OCI-LY3 (cell line): ENCODE data around the gene MAGEC3.

Experiments
- H2AFZ ChIP-seq: fragments of 200-600, 300-600 bp; shearing (Covaris generic); 2 replicates; pipeline ENCODE4 v1.6.0; 2014; ENCODE audit warnings: antibody characterized with exemption, low read depth, low read length
- H3K27ac ChIP-seq: fragments of 200-600, 300-600 bp; sonication (generic); 2 replicates; pipeline ENCODE4 v1.5.1; 2014; ENCODE audit warnings: mild to moderate bottlenecking, low read length, moderate library complexity, mixed read lengths
- H3K27me3 ChIP-seq: fragments of 200-600, 300-600 bp; sonication (generic); 2 replicates; pipeline ENCODE4 v1.6.1; 2014; ENCODE audit warnings: low read depth, low read length, mixed read lengths
- H3K36me3 ChIP-seq: fragments of 200-600, 300-600 bp; sonication (generic); replicated peaks from 2 replicates; pipeline ENCODE3; 2014; ENCODE audit warnings: low read depth, low read length, mixed read lengths
- H3K4me1 ChIP-seq: fragments of 300-600, 200-600 bp; sonication (generic); 2 replicates; pipeline ENCODE4 v1.6.1; 2014; ENCODE audit warnings: low read length, mixed read lengths
- H3K4me2 ChIP-seq: fragments of 200-600, 300-600 bp; sonication (generic); 2 replicates; pipeline ENCODE4 v1.6.1; 2014; ENCODE audit warnings: low read length, mixed read lengths
- H3K4me3 ChIP-seq: fragments of 300-600, 200-600 bp; sonication (generic); 2 replicates; pipeline ENCODE4 v1.5.1; 2014; ENCODE audit warnings: antibody characterized with exemption, mild to moderate bottlenecking, low read length, moderate library complexity
- H3K79me2 ChIP-seq: fragments of 300-600, 200-600 bp; shearing (Covaris generic); 2 replicates; pipeline ENCODE4 v1.6.1; 2014; ENCODE audit warnings: mild to moderate bottlenecking, low read length, mixed read lengths
- H3K9ac ChIP-seq: fragments of 300-600, 200-600 bp; shearing (Covaris generic); 2 replicates; pipeline ENCODE4 v1.6.0; 2014; ENCODE audit warnings: mild to moderate bottlenecking, low read length, moderate library complexity
- H3K9me3 ChIP-seq: fragments of 200-600, 300-600 bp; shearing (Covaris generic); 2 replicates; pipeline ENCODE4 v1.6.1; 2014; ENCODE audit warnings: low read length, mixed read lengths; ENCODE audit not compliant: insufficient read depth
- H4K20me1 ChIP-seq: fragments of 200-600, 300-600 bp; sonication (generic); 2 replicates; pipeline ENCODE4 v1.6.1; 2016; ENCODE audit warnings: low read length, mixed read lengths; ENCODE audit not compliant: insufficient read depth
- CTCF ChIP-seq: fragments of 200-600, 300-600 bp; sonication (generic); IDR thresholded peaks from 2 replicates; pipeline ENCODE4 v1.5.1; 2014; ENCODE audit warnings: antibody characterized with exemption, low read length, low read depth
- EZH2phosphoT487 ChIP-seq: fragments of 200-600 bp; shearing (Covaris generic); IDR thresholded peaks from 2 replicates; pipeline ENCODE4 v1.6.1; 2018; ENCODE audit warnings: antibody characterized with exemption, mixed run types, low read depth

The MAGEC3 gene

GRCh38 chrX:141815904-141816303 lies 22.2 kb upstream of the MAGEC3 start:
- no peaks in the 10 kb centered on the region for H3K4me1 ChIP-seq
- no peak overlapping the region for H3K4me2 ChIP-seq
- H3K36me3 ChIP-seq: no peaks in the 10 kb centered on the region
- H3K79me2 ChIP-seq: no peaks in the 10 kb centered on the region
- no peak for TF ChIP-seq EZH2phosphoT487
- no peak for TF ChIP-seq CTCF
- H4K20me1 ChIP-seq: no peaks in the 10 kb centered on the region
- H3K27ac ChIP-seq: no peak overlapping the region
- no peak overlapping the region for H2AFZ ChIP-seq
- H3K27me3 ChIP-seq: no peaks in the 10 kb centered on the region
- H3K9ac ChIP-seq: no peak overlapping the region
- H3K4me3 ChIP-seq: no peak overlapping the region
- no peaks in the 10 kb centered on the region for H3K9me3 ChIP-seq

GRCh38 chrX:141832247-141832646 lies 5.9 kb upstream of the MAGEC3 start:
- Histone ChIP-seq H3K4me2 (no peak overlapping the region), H3K27me3 (no peaks in the 10 kb centered on the region), H3K9me3 (no peaks in the 10 kb centered on the region), H3K4me1 (no peaks in the 10 kb centered on the region), H4K20me1 (no peaks in the 10 kb centered on the region), H3K9ac (no peak overlapping the region), H3K79me2 (no peaks in the 10 kb centered on the region), H2AFZ (no peak overlapping the region), H3K36me3 (no peaks in the 10 kb centered on the region), H3K27ac (no peak overlapping the region), H3K4me3 (no peak overlapping the region)
- no peak for TF ChIP-seq CTCF
- TF ChIP-seq EZH2phosphoT487: no peak

- H3K36me3 ChIP-seq: no peaks in the 10 kb centered on the region
- H3K4me1 ChIP-seq: no peaks in the 10 kb centered on the region
- no peak overlapping the region for H2AFZ ChIP-seq
- no peaks in the 10 kb centered on the region for H4K20me1 ChIP-seq
- no peak overlapping the region for H3K4me3 ChIP-seq
- no peaks in the 10 kb centered on the region for H3K27me3 ChIP-seq
- no peak overlapping the region for H3K4me2 ChIP-seq
- no peak overlapping the region for H3K9ac ChIP-seq
- TF ChIP-seq CTCF: no peak
- no peak for TF ChIP-seq EZH2phosphoT487
- H3K9me3 ChIP-seq: no peaks in the 10 kb centered on the region
- no peak overlapping the region for H3K27ac ChIP-seq
- no peaks in the 10 kb centered on the region for H3K79me2 ChIP-seq
These were observed 1.7 kb downstream of the MAGEC3 start for GRCh38 chrX:141839856-141840255.

GRCh38 chrX:141857479-141857878 lies 19.4 kb downstream of the MAGEC3 start:
- Histone ChIP-seq H2AFZ (no peak overlapping the region), H3K79me2 (no peaks in the 10 kb centered on the region), H3K27me3 (no peaks in the 10 kb centered on the region), H3K27ac (no peak overlapping the region), H3K9ac (no peak overlapping the region), H3K36me3 (no peaks in the 10 kb centered on the region), H4K20me1 (no peaks in the 10 kb centered on the region), H3K4me2 (no peak overlapping the region), H3K4me3 (no peak overlapping the region), H3K4me1 (no peaks in the 10 kb centered on the region), H3K9me3 (no peaks in the 10 kb centered on the region)
- TF ChIP-seq EZH2phosphoT487: no peak
- TF ChIP-seq CTCF: no peak
